GM21529 (cell line): Measurements from ENCODE around the gene DHRS2.
"Not testable (repeated sequence)": the region's sequence is repeated elsewhere in the genome, so short reads cannot be mapped to it uniquely, and the experiment has no call there.

Experiments used
- ATAC-seq: cut with Tn5 transposase; IDR thresholded peaks from one replicate; pipeline ENCODE4 v1.9.1; 2021; ENCODE audit not compliant: unreplicated experiment

The DHRS2 gene

GRCh38 chr14:23632461-23633159 lies 3.6 kb upstream of the DHRS2 start:
- ATAC-seq: no peak

DNA sequence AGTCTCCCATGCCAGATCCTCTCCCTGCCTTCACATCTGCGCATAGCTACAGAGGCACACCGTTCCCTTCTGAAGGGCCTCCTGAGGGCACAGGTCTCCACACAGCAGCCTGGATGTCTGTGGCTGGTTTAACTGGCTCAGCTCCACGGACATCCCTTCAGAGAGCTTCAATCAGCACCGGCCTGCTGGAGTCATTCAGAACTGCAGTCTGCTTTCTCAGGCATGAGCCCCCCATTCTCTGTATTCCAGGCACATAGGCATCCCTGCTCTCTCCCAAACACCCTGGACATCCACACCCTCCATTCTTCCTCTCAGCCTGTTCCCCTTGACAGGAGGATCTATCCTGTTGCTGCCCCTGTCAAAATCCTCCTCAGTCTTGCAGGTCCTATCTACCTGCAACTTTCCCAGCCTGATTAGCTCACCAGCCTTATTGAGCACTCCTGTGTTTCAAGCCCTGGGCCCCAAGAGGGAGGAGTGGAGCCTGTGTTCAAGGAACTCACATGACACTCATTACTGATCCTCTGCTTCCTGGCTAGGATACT lies 2.9 kb upstream of the DHRS2 start:
- no peak for ATAC-seq

GRCh38 chr14:23634698-23635412 lies 1.3 kb upstream of the DHRS2 start:
- not testable (repeated sequence) for ATAC-seq

- ATAC-seq: not testable (repeated sequence)
Measured at GRCh38 chr14:23637312-23637654, 1.1 kb downstream of the DHRS2 start.

DNA sequence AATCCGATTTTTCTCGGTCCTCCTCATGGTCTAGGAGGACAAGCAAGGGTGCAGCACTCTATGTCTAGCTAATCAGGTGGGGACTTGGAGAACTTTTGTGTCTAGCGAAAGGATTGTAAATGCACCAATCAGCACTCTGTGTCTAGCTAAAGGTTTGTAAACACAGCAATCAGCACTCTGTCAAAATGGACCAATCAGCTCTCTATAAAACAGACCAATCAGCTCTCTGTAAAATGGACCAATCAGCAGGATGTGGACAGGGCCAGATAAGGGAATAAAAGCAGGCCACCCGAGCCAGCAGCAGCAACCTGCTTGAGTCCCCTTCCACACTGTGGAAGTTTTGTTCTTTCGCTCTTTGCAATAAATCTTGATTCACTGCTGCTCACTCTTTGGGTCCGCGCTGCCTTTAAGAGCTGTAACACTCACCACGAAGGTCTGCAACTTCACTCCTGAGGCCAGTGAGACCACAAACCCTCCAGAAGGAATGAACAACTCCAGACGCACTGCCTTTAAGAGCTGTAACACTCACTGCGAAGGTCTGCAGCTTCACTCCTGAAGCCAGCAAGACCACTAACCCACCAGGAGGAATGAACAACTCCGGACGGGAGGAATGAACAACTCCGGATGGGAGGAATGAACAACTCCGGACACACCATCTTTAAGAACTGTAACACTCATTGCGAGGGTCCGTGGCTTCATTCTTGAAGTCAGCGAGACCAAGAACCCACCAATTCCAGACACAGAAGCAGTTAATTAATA lies 1.7 kb downstream of the DHRS2 start:
- not testable (repeated sequence) for ATAC-seq

DNA sequence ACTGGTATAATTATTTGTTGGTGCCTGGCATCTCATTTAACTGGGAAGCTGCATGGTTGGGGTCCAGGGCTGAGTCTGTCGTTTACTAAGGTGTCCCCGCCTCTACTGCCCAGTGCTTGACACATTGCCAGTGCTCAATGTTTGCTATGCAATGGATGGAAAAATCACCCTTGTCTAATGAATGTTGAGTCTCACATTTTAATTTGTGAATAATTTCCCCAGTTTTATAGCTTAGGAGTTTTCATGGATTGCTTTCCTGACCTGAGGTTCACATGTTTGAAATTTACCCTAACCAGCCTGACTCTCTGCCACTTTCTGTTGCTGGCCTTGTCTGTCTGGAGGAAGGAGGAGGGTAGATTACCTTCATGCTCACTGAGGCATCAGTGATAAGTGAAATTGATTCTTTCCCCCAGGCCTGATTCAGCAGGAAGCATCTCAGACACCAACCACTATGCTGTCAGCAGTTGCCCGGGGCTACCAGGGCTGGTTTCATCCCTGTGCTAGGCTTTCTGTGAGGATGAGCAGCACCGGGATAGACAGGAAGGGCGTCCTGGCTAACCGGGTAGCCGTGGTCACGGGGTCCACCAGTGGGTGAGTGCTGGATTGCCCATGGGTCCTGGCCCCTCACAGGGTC lies 2.4 kb downstream of the DHRS2 start:
- no peak for ATAC-seq

DNA sequence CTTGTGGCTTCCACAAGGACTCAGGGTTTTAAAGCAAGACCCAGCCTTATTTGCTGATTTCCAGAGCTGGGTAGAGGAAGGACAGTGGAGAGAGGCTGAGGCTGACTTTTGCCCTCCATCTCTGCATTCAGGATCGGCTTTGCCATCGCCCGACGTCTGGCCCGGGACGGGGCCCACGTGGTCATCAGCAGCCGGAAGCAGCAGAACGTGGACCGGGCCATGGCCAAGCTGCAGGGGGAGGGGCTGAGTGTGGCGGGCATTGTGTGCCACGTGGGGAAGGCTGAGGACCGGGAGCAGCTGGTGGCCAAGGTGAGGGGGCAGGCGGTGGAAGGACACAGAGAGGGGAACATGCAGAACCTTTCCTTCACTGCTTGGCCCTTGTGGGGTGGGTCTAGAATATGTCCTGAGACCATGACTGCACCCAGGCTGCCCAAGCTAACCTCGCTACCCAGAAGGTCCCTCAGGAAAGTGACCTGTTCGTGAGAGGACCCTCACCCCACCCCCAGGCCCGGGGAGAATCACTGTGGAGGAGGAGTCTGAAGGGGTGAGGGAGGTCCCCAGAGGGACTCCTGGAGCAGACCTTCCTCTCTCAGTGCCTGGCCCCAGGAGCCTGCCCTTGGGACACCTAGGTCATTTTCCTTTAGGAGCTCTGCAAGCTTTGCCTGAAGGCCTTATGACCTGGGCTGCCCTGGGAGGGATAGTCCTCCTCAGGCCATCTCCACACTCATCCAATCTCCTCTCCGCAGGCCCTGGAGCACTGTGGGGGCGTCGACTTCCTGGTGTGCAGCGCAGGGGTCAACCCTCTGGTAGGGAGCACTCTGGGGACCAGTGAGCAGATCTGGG lies 3.1 kb downstream of the DHRS2 start:
- no peak for ATAC-seq

- ATAC-seq: no peak
Measured at GRCh38 chr14:23639891-23640523, 3.8 kb downstream of the DHRS2 start.

DNA sequence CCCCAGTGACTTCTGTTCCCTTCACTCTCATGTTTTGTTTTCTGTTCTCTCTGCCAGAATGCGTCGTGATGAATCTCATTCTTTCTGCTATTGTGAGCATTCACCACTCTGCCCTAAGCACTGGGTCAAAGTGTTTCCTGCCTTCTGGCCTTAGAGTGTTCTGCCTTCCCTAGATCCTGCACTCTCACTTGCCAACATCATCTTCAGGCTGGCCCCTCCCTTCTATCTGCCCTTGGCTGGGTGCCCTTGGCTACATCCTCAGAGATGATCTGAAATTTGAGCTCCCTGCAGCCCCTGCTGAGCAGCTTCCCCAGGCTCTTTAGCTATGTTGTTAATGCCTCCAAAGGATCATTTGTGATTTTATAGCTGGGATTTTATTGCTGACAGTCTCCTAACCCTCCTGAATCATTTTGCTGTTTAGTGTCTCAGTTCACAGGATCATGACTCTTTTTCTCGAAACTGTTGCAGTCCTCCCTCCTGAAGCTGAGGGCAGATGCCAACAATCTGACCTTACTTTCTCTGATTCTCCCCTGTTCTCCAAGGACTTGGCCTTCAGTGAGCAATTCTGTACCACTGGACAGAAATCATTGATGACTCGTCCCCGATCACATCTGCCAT lies 4.5 kb downstream of the DHRS2 start:
- no peak for ATAC-seq

GRCh38 chr14:23641180-23641914 lies 5.2 kb downstream of the DHRS2 start:
- ATAC-seq: no peak

DNA sequence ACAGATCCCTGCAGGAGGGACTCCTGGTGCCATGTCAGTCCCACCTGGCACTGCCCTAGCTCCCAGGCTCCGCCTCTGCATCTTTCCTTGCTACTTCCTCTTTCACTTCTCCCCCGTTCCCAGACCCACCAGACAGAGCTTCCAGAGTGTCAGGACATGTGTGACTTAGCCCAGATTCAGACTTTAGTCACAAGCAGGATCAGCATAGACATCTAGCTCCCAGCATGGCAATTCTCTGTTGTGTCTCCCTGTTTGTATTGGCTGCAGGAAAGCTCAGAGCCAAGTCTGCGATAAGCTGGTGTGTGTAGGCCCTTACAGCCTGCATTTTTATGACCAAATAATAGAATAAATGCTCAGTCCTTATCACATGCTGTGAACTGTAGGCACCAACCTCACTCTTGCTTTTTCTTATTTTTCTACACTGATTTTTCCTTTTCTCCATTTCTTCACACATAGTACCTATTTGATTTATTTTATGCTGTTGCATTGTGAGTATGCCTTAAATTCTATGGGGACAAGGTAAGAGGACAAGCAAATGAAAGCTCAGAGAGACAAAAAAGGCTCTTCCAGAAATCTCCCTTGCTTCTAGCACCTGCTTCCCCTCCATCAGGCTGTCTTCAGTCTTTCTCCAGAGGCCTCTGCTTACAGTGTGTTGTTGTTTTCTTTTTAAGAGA lies 5.9 kb downstream of the DHRS2 start:
- ATAC-seq: no peak

- no peak for ATAC-seq
Measured at GRCh38 chr14:23643533-23644194, 7.5 kb downstream of the DHRS2 start.

GRCh38 chr14:23644195-23644918 lies 8.2 kb downstream of the DHRS2 start:
- ATAC-seq: no peak

GRCh38 chr14:23644919-23645336 lies 8.8 kb downstream of the DHRS2 start:
- ATAC-seq: no peak

DNA sequence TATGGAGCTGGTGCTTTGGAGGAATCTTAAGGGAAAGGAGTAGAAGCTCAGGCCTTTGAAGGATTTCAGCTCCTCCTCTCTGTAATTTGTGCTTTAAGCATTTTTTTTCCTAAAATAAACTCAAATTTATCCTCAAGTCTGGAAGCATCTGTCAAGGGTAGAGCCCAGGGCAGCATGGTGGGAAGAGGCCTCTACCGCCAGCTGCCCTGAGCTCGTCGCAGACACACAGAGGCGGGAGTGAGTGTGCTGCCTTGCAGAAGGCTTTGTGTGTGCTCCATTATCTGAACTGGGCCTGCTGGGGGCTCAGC lies 9.3 kb downstream of the DHRS2 start:
- ATAC-seq: no peak

DNA sequence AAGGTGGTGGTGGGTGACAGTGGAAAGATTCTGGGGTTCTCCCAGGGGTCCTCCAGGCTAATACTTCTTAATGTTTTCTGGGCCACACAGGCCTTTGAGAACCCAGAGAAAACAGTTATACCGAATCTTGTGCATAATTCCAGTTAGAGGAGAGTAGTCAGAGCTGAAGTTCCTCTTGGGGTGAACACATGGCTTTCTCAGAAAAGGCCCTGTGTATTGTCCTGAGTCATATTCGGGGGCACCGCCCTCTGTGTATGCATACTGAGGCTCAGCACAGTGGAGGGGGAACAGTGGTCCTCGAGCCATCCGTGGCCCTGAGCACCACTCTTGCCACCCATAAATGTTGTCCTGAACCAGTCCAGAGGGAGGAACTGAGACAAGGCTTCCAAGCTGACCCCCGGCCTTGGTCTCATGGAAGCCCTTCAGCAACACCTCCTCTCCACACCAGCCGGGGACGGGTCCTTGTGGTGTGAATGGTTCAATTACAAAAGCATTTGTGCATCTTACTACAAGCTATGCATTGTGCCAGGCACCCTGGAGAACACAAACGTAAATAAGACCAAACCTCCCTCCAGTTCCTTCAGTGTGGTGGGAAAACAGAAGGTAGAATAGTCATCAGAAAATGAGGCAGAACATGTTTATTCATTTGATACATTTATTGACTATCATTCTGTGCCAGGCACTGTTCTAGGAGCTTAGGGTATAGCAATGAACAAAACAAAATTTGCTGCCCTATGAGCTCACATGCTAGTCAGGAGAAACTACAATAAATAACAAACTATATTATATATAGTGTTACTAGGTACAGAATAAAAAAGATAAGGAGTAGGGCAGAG lies 9.9 kb downstream of the DHRS2 start:
- no peak for ATAC-seq
